ENCODE measurements around the gene CLCA1. TPM values are rescaled to one million over a fixed set of nuclear protein-coding genes. Genes with fewer than 3 reads are reported as not detected.

Gene CLCA1
- total and polyA plus RNA-seq, 2 experiments from 2014 or later = not detected

DNA sequence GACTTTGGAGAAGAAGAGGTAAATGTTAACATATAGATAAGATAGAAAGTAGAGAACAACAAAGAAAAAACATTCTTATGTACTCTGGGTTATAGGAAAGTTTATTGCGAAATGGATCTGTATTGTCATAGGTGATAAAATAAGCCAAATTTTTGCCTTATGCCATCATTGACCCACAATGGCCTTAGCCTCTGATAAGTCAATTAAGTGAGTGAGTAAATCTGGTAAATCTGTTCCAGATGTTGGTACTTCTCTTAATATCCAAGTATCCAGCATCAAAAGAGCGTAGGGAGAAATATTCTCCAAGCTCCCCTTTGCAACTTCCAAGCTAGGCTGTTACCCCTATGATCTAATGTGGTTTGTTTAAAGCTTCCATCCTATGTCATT is 39.8 kb downstream of the CLCA1 start (continued):
- TF ChIP-seq, protein P1, sequence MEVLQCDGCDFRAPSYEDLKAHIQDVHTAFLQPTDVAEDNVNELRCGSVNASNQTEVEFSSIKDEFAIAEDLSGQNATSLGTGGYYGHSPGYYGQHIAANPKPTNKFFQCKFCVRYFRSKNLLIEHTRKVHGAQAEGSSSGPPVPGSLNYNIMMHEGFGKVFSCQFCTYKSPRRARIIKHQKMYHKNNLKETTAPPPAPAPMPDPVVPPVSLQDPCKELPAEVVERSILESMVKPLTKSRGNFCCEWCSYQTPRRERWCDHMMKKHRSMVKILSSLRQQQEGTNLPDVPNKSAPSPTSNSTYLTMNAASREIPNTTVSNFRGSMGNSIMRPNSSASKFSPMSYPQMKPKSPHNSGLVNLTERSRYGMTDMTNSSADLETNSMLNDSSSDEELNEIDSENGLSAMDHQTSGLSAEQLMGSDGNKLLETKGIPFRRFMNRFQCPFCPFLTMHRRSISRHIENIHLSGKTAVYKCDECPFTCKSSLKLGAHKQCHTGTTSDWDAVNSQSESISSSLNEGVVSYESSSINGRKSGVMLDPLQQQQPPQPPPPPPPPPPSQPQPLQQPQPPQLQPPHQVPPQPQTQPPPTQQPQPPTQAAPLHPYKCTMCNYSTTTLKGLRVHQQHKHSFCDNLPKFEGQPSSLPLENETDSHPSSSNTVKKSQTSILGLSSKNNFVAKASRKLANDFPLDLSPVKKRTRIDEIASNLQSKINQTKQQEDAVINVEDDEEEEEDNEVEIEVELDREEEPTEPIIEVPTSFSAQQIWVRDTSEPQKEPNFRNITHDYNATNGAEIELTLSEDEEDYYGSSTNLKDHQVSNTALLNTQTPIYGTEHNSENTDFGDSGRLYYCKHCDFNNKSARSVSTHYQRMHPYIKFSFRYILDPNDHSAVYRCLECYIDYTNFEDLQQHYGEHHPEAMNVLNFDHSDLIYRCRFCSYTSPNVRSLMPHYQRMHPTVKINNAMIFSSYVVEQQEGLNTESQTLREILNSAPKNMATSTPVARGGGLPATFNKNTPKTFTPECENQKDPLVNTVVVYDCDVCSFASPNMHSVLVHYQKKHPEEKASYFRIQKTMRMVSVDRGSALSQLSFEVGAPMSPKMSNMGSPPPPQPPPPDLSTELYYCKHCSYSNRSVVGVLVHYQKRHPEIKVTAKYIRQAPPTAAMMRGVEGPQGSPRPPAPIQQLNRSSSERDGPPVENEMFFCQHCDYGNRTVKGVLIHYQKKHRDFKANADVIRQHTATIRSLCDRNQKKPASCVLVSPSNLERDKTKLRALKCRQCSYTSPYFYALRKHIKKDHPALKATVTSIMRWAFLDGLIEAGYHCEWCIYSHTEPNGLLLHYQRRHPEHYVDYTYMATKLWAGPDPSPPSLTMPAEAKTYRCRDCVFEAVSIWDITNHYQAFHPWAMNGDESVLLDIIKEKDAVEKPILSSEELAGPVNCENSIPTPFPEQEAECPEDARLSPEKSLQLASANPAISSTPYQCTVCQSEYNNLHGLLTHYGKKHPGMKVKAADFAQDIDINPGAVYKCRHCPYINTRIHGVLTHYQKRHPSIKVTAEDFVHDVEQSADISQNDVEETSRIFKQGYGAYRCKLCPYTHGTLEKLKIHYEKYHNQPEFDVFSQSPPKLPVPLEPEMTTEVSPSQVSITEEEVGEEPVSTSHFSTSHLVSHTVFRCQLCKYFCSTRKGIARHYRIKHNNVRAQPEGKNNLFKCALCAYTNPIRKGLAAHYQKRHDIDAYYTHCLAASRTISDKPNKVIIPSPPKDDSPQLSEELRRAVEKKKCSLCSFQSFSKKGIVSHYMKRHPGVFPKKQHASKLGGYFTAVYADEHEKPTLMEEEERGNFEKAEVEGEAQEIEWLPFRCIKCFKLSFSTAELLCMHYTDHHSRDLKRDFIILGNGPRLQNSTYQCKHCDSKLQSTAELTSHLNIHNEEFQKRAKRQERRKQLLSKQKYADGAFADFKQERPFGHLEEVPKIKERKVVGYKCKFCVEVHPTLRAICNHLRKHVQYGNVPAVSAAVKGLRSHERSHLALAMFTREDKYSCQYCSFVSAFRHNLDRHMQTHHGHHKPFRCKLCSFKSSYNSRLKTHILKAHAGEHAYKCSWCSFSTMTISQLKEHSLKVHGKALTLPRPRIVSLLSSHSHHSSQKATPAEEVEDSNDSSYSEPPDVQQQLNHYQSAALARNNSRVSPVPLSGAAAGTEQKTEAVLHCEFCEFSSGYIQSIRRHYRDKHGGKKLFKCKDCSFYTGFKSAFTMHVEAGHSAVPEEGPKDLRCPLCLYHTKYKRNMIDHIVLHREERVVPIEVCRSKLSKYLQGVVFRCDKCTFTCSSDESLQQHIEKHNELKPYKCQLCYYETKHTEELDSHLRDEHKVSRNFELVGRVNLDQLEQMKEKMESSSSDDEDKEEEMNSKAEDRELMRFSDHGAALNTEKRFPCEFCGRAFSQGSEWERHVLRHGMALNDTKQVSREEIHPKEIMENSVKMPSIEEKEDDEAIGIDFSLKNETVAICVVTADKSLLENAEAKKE (CRISPR knock-in tag; IDR thresholded peaks at IDR 0.05) = no peak
- TF ChIP-seq ZNF331 (CRISPR knock-in tag; IDR thresholded peaks at IDR 0.05; ENCODE audit: low read depth) (no peak), CREB1 (CRISPR knock-in tag; IDR thresholded peaks at IDR 0.05; ENCODE audit: low read depth) (no peak)

DNA sequence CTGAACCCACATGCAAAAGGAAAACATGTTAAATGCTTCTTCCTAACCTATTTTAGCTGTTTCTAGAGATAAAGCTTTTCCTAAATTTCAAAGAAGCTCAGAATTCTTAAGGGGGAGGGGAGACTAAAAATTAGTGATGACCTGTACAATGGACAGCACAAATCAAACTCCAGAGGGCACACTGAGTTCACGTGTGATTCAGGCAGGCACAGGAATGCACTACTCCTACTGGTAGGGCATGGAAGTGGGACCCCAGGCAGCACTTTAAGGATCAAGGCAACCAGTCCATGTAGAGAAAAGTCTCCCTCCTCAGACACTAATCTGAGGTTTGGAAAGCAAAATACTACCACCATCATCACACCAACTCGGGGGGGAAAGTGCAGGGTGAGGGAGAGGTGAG is 46.9 kb downstream of the CLCA1 start:
- Histone ChIP-seq H3K9me2 (ENCODE audit: insufficient read depth) (no peaks in the 10 kb centered on the region; the same call in 1 of the 2 replicates), H3K27ac (ENCODE audit: low read depth) (no peak overlapping the region), H3K4me2 (no peak overlapping the region), H4K20me1 (replicated peaks; ENCODE audit: insufficient read depth) (no peaks in the 10 kb centered on the region), H3K4me3 (no peak overlapping the region), H3K36me3 (ENCODE audit: insufficient read depth) (no peaks in the 10 kb centered on the region), H2AFZ (no peak overlapping the region), H3K79me2 (replicated peaks; ENCODE audit: insufficient read depth) (no peaks in the 10 kb centered on the region), H3F3A (replicated peaks; ENCODE audit: low read depth) (no peaks in the 10 kb centered on the region), H3K27me3 (ENCODE audit: insufficient read depth) (no peaks in the 10 kb centered on the region), H3K4me1 (ENCODE audit: insufficient read depth) (no peaks in the 10 kb centered on the region)
- no peaks in the 10 kb centered on the region for H3K27me3 Mint-ChIP-seq (ENCODE audit: insufficient read depth, low read depth, poor library complexity)
- TF ChIP-seq, protein P1 (CRISPR knock-in tag; IDR thresholded peaks at IDR 0.05) = peak; percentile 41; the same call in 1 of the 2 replicates
- no peak for TF ChIP-seq POLR2AphosphoS5 (IDR thresholded peaks at IDR 0.05; ENCODE audit: low read depth)
- TF ChIP-seq, protein P2, sequence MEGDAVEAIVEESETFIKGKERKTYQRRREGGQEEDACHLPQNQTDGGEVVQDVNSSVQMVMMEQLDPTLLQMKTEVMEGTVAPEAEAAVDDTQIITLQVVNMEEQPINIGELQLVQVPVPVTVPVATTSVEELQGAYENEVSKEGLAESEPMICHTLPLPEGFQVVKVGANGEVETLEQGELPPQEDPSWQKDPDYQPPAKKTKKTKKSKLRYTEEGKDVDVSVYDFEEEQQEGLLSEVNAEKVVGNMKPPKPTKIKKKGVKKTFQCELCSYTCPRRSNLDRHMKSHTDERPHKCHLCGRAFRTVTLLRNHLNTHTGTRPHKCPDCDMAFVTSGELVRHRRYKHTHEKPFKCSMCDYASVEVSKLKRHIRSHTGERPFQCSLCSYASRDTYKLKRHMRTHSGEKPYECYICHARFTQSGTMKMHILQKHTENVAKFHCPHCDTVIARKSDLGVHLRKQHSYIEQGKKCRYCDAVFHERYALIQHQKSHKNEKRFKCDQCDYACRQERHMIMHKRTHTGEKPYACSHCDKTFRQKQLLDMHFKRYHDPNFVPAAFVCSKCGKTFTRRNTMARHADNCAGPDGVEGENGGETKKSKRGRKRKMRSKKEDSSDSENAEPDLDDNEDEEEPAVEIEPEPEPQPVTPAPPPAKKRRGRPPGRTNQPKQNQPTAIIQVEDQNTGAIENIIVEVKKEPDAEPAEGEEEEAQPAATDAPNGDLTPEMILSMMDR (conservative IDR thresholded peaks at IDR 0.05; ENCODE audit: low read depth in 2 of 2) = peak; percentile 67 to 80
- H3K9me3 Mint-ChIP-seq = no peaks in the 10 kb centered on the region
- ATAC-seq (peak; percentile 87), DNase-seq (ENCODE audit: low spot score) (peak; percentile 72)
- no peak overlapping the region for H3K27ac Mint-ChIP-seq
- peaks cover 10% of the 10 kb centered on the region; the same call in 2 of the 3 replicates for H3K4me1 Mint-ChIP-seq
- no peaks in the 10 kb centered on the region for H3K36me3 Mint-ChIP-seq (ENCODE audit: low read depth)
- no peak overlapping the region for H3K4me3 Mint-ChIP-seq
